Panc1 (cell line): Measurements from ENCODE around the gene ELOF1. TPM values are rescaled to one million over a fixed set of nuclear protein-coding genes. Genes with fewer than 3 reads are reported as not detected.
"Not testable (repeated sequence)": the region's sequence is repeated elsewhere in the genome, so short reads cannot be mapped to it uniquely, and the experiment has no call there.

Experiments used
- ATAC-seq: fragments of 200-7000 bp; cut with Tn5 transposase; 2 replicates; pipeline ENCODE4 v1.9.1; 2020; ENCODE audit warnings: mild to moderate bottlenecking, moderate library complexity
- BruUV-seq: library from RNA; stranded (reverse); fragments of 400-500 nt; replicated peaks from 2 replicates; lab custom pipeline; 2021; lab: Mats Ljungman, UMichigan
- CTCF ChIA-PET: fragments of 300-600 bp; sonication (Branson Sonifier 250); formaldehyde crosslinking; loops from one replicate; lab custom pipeline; 2022; ENCODE audit warnings: antibody characterized with exemption; lab: Charles Lee
- POLR2A ChIA-PET: fragments of 300-600 bp; sonication (Branson Sonifier 250); formaldehyde crosslinking; loops from one replicate; lab custom pipeline; 2022; ENCODE audit warnings: antibody characterized with exemption; lab: Charles Lee
- DNase-seq: peaks from one replicate; pipeline ENCODE4 v3.0.0-alpha.2; 2010; ENCODE audit warnings: low read depth, low spot score
- H3K27ac ChIP-seq: 2 replicates; pipeline ENCODE4 v1.5.1; 2011; ENCODE audit warnings: mild to moderate bottlenecking, low read length, inconsistent platforms
- H3K27me3 ChIP-seq: fragments of 200-500 bp; sonication (Bioruptor generic); 2 replicates; pipeline ENCODE4 v1.6.0; 2014; ENCODE audit warnings: low read length, inconsistent platforms; ENCODE audit not compliant: control insufficient read depth, insufficient read depth
- H3K36me3 ChIP-seq: fragments of 200-500 bp; sonication (Bioruptor generic); 2 replicates; pipeline ENCODE4 v1.5.1; 2014; ENCODE audit warnings: inconsistent platforms, mild to moderate bottlenecking, low read length, moderate library complexity; ENCODE audit not compliant: control insufficient read depth, insufficient read depth
- H3K4me1 ChIP-seq: 2 replicates; pipeline ENCODE4 v1.5.1; 2011; ENCODE audit warnings: inconsistent platforms, mild to moderate bottlenecking, low read length, moderate library complexity; ENCODE audit not compliant: control insufficient read depth, insufficient read depth
- H3K4me3 ChIP-seq, 2 experiments: 2 replicates each; pipeline ENCODE4 v1.5.1; 2011 to 2012; ENCODE audit warnings: low read depth in 2 of 2, low read length in 2 of 2, mild to moderate bottlenecking in 2 of 2, inconsistent platforms in 1 of 2, moderate library complexity in 1 of 2
- H3K9me3 ChIP-seq: fragments of 200-500 bp; sonication (Bioruptor generic); 2 replicates; pipeline ENCODE4 v1.5.1; 2014; ENCODE audit warnings: low read depth, mild to moderate bottlenecking, inconsistent platforms, low read length, moderate library complexity; ENCODE audit not compliant: control insufficient read depth, insufficient read depth
- POLR2AphosphoS5 ChIP-seq: IDR thresholded peaks from 2 replicates; pipeline ENCODE4 v1.6.1; 2012; ENCODE audit warnings: mild to moderate bottlenecking, low read depth, low read length, moderate library complexity
- SIN3A ChIP-seq: IDR thresholded peaks from 2 replicates; pipeline ENCODE4 v1.6.1; 2012; ENCODE audit warnings: low read depth, mild to moderate bottlenecking, low read length, moderate library complexity, borderline replicate concordance; ENCODE audit not compliant: insufficient read depth
- TCF7L2 ChIP-seq: IDR thresholded peaks from 2 replicates; pipeline ENCODE4 v1.6.1; 2011; ENCODE audit warnings: mild to moderate bottlenecking, low read depth, low read length, inconsistent platforms
- in situ Hi-C: cut with HindIII; loops from 2 replicates; pipeline ENCODE4 v1.10.0; 2016; ENCODE audit warnings: low sequenced_read_pairs, low pct_unique_long_range_greater_than_20kb
- intact Hi-C: fragments of 100-400 bp; cut with micrococcal nuclease; formaldehyde crosslinking; loops from one replicate; pipeline ENCODE4 v1.10.0; 2022; ENCODE audit not compliant: unreplicated experiment
- total RNA-seq: library from RNA; stranded (reverse); gene quantifications from one replicate; pipeline ENCODE4 v1.2.1, GENCODE V29; 2021; ENCODE audit not compliant: unreplicated experiment
- TF ChIP-seq, protein P1 (sequence below): fragments of 450-650 bp; IDR thresholded peaks from 2 replicates; pipeline ENCODE4 v1.5.1; 2017; ENCODE audit warnings: mild to moderate bottlenecking
- TF ChIP-seq, protein P2 (sequence below), 2 experiments: IDR thresholded peaks; 2 replicates each; pipeline ENCODE4 v1.6.1; 2011 to 2012; ENCODE audit warnings: low read depth in 2 of 2, control low read depth in 1 of 2, low read length in 1 of 2, mild to moderate bottlenecking in 1 of 2, moderate library complexity in 1 of 2; ENCODE audit not compliant: insufficient read depth in 1 of 2

Gene ELOF1
- total RNA-seq, 1 experiment from 2014 or later: 62.2 TPM

DNA sequence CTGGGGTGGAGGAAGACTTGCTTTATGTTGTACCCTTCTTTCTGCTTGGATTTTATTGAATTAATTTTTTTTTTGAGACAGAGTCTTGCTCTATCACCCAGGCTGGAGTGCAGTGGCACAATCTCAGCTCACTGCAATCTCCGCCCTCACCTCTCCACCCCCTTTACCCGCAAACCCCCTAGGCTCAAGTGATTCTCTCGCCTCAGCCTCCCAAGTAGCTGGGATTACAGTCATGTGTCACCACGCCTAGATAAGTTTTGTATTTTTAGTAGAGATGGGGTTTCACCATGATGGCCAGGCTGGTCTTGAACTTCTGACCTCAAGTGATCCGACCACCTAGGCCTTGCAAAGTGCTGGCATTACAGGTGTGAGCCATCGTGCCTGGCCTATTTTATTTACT is 14.3 kb upstream of the ELOF1 start:
- ATAC-seq, H3K4me1 ChIP-seq, H3K27ac ChIP-seq, H3K9me3 ChIP-seq, intact Hi-C loops, BruUV-seq, DNase-seq, CTCF ChIA-PET, H3K4me3 ChIP-seq, H3K36me3 ChIP-seq, H3K27me3 ChIP-seq: not testable (repeated sequence)
- in situ Hi-C loops: loop anchor here (25.0 kb wide), 1 partner anchor 261 kb away; no protein-coding TSS in a partner anchor
- POLR2A ChIA-PET: interaction anchor here (0.7 kb wide), 1 partner anchor 501 kb away, joined by 7 read pairs; no protein-coding TSS in a partner anchor

DNA sequence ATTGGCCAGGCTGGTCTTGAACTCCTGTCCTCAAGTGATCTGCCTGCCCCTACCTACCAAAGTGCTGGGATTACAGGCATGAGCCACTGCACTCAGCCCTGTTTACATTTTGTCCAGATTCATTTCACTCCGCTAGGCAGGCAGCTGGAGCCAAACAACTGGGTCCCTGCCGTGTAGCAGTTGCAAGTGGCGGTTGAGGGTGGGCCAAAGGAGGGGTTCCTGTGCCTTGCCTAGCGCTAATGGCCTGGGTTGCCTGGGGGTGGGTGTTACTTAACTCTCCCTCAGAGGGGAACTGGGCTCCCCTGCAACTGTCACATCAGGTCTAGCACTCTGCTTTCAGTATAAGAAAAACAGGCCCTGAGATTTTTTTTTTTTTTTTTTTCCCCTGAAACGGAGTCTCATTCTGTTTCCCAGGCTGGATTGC is 11.0 kb upstream of the ELOF1 start:
- H3K36me3 ChIP-seq: no peaks in the 10 kb centered on the region
- H3K27ac ChIP-seq: no peak overlapping the region
- H3K27me3 ChIP-seq: no peaks in the 10 kb centered on the region
- DNase-seq (no peak), ATAC-seq (no peak)
- BruUV-seq: no TSS peak
- no peaks in the 10 kb centered on the region for H3K4me1 ChIP-seq
- POLR2A ChIA-PET: no interaction called here
- H3K9me3 ChIP-seq: no peaks in the 10 kb centered on the region
- CTCF ChIA-PET: no interaction called here
- H3K4me3 ChIP-seq: no peak overlapping the region
- TF ChIP-seq SIN3A (no peak), POLR2AphosphoS5 (no peak), TCF7L2 (no peak)
- TF ChIP-seq, protein P1, sequence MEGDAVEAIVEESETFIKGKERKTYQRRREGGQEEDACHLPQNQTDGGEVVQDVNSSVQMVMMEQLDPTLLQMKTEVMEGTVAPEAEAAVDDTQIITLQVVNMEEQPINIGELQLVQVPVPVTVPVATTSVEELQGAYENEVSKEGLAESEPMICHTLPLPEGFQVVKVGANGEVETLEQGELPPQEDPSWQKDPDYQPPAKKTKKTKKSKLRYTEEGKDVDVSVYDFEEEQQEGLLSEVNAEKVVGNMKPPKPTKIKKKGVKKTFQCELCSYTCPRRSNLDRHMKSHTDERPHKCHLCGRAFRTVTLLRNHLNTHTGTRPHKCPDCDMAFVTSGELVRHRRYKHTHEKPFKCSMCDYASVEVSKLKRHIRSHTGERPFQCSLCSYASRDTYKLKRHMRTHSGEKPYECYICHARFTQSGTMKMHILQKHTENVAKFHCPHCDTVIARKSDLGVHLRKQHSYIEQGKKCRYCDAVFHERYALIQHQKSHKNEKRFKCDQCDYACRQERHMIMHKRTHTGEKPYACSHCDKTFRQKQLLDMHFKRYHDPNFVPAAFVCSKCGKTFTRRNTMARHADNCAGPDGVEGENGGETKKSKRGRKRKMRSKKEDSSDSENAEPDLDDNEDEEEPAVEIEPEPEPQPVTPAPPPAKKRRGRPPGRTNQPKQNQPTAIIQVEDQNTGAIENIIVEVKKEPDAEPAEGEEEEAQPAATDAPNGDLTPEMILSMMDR: no peak
- TF ChIP-seq, protein P2, sequence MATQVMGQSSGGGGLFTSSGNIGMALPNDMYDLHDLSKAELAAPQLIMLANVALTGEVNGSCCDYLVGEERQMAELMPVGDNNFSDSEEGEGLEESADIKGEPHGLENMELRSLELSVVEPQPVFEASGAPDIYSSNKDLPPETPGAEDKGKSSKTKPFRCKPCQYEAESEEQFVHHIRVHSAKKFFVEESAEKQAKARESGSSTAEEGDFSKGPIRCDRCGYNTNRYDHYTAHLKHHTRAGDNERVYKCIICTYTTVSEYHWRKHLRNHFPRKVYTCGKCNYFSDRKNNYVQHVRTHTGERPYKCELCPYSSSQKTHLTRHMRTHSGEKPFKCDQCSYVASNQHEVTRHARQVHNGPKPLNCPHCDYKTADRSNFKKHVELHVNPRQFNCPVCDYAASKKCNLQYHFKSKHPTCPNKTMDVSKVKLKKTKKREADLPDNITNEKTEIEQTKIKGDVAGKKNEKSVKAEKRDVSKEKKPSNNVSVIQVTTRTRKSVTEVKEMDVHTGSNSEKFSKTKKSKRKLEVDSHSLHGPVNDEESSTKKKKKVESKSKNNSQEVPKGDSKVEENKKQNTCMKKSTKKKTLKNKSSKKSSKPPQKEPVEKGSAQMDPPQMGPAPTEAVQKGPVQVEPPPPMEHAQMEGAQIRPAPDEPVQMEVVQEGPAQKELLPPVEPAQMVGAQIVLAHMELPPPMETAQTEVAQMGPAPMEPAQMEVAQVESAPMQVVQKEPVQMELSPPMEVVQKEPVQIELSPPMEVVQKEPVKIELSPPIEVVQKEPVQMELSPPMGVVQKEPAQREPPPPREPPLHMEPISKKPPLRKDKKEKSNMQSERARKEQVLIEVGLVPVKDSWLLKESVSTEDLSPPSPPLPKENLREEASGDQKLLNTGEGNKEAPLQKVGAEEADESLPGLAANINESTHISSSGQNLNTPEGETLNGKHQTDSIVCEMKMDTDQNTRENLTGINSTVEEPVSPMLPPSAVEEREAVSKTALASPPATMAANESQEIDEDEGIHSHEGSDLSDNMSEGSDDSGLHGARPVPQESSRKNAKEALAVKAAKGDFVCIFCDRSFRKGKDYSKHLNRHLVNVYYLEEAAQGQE (IDR thresholded peaks at IDR 0.05; ENCODE audit: insufficient read depth in 1 of 2, low read depth in 2 of 2, low read length in 1 of 2): no peak
- in situ Hi-C loops (loop anchor here (25.0 kb wide), 1 partner anchor 258 kb away; no protein-coding TSS in a partner anchor), intact Hi-C loops (no loop called here)

DNA sequence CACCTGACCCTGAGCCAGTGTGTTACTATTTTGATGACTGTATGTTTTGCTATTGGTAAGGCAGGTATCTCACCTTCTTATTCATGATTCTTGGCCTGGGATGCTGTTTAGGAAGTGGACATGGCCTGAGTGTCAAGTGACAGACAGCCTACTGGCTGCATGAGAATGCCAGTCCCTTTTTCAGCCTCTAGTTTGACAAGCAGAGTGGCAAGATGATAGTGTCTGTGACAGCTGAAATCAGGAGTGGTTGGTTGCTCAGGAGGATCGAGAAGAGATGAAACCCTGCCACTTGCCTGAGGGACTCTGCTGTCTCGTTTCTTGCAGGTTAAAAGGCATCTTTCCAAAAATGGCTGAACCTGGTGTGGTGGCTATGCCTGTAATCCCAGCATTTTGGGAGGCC is 7.1 kb upstream of the ELOF1 start:
- intact Hi-C loops: no loop called here
- Histone ChIP-seq H3K27ac (no peak overlapping the region), H3K4me3 (no peak overlapping the region), H3K36me3 (no peaks in the 10 kb centered on the region), H3K9me3 (no peaks in the 10 kb centered on the region), H3K27me3 (no peaks in the 10 kb centered on the region), H3K4me1 (no peaks in the 10 kb centered on the region)
- no TSS peak for BruUV-seq
- CTCF ChIA-PET: no interaction called here
- DNase-seq (no peak), ATAC-seq (no peak)
- POLR2A ChIA-PET: no interaction called here
- TF ChIP-seq, protein P2 (IDR thresholded peaks at IDR 0.05; ENCODE audit: insufficient read depth in 1 of 2, low read depth in 2 of 2, low read length in 1 of 2): no peak
- TF ChIP-seq TCF7L2: no peak
- TF ChIP-seq, protein P1: no peak
- TF ChIP-seq POLR2AphosphoS5: no peak
- TF ChIP-seq SIN3A: no peak
- in situ Hi-C loops: loop anchor here (25.0 kb wide), 1 partner anchor 254 kb away; no protein-coding TSS in a partner anchor
